NCI-H82 treated with DMSO at 0.1 percent for 48 hours (cell line): Measurements from ENCODE around the gene ZNF200.
"Not testable (repeated sequence)": the region's sequence is repeated elsewhere in the genome, so short reads cannot be mapped to it uniquely, and the experiment has no call there.

ENCODE experiments used
- DNase-seq: peaks from one replicate; lab custom pipeline; 2025; ENCODE audit not compliant: unreplicated experiment; lab: John Stamatoyannopoulos, UW

The ZNF200 gene

DNA sequence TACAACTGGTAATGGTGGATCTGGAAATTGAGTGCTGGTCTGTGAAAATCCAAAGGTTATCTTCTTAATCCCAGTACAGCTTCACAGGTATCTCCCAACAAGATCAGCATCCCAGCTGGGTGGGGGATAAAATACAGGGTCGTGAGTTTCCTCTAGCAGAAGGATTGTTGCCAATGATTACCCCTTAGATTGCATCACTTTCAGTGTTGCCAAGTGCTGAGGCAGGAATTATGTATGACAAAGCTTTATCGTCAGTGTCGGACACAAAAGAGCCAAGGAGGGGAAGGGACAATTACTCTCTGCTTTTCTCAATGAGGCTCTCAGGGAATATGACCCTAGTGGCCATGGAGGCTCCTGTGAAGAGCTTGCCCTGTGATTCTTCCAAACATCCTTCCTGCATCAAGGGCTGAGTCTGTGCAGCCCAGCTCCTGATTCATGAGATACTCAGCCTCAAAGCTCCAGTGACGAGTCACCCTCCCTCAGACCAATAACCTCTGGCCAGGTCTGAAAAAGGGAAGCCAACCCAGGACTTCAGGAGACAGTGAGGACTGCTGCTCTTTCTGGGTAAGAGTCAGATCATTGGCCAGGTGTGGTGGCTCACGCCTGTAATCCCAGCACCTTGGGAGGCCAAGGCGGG lies 31.9 kb downstream of the ZNF200 start:
- DNase-seq = no peak

DNA sequence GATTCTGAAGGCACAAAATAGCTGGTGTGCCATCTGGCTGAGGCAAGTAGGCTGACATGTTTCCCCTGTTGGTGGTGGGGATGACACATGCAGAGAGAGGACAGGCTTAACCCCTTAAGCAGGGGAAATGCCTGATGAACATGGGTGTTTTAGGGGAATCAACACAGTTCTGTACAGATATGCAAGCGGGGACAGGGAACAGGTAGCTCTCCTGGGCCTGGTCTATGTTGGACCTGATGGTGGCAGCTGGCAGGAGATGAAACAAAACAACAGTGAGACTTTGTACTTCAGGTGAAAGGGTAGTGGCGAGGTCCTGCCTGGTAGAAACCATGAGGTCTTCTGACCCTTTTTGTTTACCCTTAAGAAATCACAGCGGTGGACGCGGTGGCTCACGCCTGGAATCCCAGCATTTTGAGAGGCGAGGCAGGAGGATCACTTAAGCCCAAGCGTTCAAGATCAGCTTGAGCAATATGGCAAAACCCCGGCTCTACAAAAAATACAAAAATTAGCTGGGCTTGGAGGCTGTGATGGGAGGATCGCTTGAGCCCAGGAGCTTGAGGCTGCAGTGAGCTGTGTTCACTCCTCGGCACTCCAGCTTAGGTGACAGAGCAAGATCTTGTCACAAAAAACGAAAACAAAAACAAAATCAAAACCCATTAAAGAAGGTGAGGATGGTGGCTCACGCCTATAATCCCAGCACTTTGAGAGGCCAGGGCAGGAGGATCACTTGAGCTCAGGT lies 36.5 kb downstream of the ZNF200 start:
- DNase-seq = no peak

DNA sequence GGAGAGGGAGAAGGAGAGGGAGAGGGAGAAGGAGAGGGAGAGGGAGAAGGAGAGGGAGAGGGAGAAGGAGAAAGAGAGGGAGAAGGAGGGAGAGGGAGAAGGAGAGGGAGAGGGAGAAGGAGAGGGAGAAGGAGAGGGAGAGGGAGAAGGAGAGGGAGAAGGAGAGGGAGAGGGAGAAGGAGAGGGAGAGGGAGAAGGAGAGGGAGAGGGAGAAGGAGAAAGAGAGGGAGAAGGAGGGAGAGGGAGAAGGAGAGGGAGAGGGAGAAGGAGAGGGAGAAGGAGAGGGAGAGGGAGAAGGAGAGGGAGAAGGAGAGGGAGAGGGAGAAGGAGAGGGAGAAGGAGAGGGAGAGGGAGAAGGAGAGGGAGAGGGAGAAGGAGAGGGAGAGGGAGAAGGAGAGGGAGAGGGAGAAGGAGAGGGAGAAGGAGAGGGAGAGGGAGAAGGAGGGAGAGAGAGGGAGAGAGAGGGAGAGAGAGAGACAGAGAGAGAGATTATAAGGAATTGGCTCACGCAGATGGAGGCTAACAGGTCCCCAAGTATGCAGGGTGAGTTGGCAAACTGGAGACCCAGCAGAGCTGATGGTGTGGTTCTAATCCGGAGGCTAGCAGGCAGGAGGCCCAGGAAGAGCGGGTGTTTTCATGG lies 37.1 kb downstream of the ZNF200 start:
- not testable (repeated sequence) for DNase-seq

DNA sequence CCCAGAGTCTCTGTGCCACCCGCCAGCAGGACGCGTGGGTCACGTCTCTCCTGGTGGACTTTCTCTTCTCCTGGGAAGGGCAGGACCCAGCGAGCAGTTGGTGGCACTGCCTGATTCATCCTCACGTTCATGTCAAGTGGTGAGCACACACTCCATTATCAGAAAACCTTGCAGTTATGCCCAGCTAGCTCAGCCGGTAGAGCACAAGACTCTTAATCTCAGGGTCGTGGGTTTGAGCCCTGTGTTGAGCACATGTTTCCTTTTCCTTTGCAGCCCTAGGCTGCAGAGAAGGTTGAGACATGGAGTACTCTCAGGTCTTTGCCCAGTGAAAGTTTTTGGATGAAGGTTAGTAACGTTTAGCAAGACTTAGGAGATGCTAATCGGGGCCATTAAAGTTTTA lies 39.0 kb downstream of the ZNF200 start:
- DNase-seq = no peak

DNA sequence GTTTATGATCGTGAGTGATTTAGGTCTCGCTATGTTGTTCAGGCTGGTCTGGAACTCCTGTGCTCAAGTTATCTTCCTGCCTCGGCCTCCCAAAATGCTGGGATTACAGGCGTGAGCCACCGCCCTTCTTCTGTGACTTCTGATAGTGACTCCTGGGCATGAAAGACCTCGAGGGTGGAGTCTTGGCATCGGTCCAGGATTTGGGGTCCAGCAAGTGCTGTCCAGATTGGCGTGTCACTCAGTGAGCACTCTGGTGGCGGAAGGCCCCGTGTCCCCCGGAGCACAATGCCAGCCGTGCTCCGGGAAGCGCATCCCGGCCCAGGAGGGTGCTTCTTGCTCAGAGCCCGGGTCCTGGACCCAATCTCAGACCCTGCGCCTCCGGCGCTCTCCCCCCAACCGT lies 40.2 kb downstream of the ZNF200 start:
- no peak for DNase-seq

DNA sequence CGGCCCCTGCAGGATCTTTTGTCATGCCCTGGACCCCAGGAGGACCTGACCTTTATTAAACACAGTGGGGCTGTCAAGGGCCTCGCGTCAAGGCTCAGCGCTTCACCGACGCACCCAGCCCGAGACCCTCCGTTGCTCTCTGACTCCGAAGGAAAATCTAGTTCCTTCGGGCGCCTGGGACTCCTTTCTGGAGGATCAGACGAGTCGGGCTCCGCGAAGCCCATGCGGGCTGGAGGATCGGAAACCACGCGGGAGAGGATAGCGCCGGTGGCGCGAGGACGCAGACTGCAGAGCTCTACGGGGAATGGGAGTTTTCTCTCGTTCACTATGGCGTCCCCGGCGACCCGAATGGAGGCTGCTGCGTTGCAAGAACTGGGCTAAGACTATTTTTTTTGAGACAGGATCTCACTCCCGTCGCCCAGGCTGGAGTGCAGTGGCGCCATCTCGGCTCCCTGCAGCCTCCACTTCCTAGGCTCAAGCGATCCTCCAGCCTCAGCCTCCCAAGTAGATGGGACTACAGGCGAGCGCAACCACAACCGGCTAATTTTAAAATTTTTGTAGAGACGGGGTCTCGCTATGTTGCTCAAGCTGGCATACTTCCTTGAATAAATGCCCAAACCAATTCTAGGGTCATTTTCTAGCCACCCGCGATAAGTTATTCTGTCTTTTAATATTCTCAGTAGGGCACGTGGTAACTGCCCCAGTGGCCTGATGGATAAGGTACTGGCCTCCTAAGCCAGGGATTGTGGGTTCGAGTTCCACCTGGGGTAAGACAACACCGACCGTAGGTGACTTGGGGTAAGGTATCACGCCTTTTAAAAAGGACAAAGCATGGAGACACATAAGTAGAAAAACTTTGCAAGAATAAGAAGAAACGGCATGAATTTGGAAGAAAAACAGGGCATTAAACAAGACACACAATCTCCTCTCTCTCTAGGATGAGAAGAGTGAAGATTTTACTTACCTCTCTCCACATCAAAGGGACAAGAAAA lies 41.4 kb downstream of the ZNF200 start:
- DNase-seq = no peak

DNA sequence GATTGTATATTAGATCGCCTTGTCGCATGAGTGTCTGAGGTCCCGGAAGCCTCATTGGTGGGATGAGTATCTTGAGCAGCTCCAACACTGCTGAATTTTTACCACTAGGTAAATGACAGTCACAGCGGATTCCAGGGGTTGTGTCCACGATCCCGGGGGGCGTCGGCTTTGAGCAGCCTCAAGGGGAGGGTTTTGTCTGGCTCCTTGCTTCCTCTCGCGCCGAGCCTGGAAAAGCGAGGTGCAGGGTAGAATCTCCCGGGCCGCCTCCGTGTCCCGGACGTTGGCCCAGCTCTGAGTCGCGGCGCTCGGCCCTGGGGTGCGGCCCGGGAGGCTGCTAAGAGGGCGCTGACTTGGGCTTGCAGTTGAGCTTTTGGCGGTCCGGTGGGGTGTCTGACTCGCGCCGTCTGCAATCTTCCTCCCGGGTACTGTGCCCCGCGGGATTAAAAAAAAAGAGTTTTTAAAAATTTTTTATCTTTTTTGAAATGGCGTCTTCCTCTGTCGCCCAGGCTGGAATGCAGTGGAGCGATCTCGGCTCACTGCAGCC lies 42.4 kb downstream of the ZNF200 start:
- no peak for DNase-seq

DNA sequence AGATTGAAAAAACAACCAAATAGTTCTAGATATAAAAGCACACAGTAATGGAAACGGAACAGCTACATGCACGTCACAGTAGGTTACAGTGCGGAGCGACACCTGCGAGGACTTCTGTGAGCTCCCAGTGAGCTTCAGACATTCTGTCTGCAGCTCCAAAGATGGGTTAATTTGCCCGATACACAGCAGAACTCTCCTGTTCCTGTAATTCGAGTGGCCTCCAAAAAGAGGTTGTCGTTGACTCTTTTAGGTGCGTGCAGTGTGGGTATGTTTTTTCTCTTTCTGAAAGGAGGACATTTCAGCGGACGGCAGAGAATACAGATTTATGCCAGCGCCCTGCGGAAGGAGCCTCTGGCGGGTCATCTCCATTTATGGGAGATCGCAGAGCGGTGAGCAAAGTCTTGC lies 44.0 kb downstream of the ZNF200 start:
- no peak for DNase-seq

DNA sequence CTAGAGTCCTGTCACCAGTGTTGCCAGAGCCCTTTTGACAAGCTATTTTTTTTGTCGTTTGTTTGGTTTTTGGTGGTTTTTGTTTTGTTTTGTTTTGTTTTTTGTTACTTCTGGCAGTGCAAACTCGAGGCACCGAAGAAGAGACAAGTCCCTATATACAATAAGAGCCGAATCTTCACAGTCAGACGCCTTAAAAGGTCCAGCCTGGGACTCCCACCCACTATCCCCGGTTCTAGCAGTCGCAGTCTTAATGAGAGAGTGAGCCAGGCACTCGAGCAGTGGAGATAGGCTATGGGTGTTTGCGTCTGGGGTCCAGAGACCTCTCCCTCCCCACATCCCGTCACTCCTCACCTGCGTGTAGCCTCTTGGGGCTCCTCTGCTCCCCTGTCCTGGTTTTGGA lies 45.1 kb downstream of the ZNF200 start:
- no peak for DNase-seq

DNA sequence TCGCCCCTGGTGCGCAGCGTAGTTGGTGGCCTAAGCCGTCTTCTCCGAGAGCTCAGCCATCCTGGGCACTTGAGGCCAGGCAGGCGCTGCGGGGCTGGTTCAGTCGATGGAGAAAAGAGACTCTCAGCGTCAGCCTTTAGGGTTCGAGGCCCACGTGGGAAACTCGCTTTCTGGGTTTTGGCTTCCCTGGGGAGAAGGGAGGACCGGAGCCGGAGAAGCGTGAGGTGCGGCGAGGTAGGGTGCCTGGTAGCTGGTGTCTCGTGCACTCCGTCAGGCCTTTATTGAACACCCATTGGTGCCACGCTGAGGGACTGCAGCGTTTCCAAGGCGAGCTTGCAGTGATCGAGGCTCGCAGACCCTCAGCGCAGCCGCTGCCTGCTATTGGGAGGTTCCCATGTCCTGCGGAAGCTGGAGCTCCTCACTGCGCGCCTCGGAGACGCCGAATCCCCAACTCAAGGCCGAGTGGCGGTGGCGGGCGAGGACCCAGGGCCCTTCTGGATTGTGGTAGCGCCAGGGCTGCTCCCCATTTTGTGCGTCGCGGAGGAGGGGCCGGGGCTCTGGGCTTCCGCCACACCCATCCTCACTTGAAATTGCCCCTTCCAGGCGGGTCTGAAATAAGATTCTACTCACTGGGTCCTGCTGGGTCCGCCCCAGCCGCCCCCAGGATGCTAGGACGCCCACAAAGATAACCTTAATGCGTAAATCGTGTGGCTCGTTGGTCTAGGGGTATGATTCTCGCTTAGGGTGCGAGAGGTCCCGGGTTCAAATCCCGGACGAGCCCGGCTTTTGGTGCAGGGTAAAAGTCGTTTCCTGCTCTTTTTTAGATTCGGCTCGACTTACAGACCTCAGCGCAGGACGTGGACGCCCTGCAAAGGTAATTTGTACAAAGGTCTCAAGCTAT lies 45.8 kb downstream of the ZNF200 start:
- peak; percentile 37 for DNase-seq

DNA sequence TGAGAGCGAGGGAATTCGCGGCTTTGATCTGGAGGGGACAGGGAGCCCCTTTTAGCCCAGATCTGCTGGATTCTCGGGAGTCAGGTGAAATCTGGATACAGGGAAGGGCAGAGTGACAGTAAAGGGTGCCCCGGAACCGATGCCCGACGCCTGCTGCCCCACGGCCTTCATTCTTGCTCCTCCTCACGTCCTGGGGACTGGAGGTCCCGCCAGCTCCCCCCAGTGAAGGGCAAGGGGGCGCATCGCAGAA lies 46.4 kb downstream of the ZNF200 start:
- DNase-seq = no peak

DNA sequence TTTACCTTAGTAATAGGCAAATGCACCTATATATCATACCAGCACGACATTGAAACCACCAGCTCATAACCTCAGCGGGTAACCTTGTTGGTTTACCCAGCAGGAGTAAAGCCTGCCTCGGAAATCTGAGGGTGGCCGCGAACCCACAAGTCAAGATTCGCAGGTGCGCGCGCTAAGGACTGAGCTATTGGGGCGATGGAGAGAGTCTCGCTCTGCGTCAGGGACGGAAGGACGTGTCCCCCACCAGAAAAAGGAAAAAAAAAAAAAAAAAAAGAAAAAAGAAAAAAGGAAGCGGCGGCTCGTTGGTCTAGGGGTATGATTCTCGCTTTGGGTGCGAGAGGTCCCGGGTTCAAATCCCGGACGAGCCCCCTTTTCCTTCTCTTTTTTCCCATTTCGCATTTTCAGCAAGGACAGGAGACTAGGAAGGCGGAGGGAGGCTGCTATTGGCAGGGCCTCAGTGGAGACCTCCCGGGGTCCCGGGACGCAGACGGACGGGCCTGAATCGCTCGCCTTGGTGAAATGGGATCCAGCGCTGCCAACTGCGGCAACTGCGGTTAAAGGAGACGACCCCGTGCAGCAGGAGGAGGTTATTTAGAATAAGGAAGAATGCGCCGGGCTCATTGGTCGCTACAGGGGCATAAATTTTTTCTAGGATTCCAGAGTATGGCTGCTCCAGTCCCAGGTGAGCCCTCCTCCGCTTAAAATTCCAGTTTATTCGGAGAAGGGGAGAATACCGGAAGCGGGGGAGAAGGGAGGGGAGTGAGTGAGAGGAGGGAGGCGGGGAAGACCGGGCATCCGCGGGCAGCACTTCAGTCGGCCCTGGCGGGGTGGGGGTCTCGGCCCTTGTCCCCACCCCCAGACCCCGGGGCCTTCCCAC lies 46.9 kb downstream of the ZNF200 start, which contains the start of gene OR1F1:
TSS of gene OR1F1 (plus strand) at position 407 of the 877 bp plus-strand sequence.
- no peak for DNase-seq

DNA sequence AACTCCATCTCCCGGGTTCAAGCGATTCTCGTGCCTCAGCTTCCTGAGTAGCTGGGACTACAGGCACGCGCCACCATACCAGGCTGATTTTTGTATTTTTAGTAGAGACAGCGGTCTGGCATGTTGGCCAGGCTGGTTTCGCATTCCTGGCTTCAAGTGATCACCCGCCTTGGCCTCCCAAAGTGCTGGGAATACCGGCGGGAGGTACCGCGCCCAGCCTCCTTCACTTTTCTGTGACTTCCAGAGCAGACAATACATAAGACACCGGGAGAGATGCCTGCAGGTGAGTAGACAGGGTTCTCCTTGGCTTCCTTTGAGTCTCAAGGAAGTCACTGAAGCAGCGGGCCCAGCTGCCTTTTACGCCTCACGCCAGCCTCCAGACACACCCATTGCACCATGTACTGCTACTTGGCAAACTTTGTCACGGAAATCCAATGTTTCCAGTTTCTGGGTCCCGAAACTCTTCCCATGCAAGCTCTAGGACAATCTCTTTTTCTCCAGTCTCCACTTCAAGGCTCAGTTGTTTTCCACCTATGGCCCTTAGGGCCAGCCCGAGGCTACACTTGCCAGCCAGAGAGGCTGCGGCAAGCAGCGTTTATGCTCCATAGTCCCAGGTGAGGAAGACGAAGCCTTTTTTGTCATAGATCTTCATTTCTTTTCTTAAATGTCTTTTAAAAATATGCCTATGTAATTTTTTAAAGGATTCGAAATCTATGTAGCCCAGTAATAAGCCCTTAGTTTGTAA lies 47.8 kb downstream of the ZNF200 start:
- DNase-seq = no peak

DNA sequence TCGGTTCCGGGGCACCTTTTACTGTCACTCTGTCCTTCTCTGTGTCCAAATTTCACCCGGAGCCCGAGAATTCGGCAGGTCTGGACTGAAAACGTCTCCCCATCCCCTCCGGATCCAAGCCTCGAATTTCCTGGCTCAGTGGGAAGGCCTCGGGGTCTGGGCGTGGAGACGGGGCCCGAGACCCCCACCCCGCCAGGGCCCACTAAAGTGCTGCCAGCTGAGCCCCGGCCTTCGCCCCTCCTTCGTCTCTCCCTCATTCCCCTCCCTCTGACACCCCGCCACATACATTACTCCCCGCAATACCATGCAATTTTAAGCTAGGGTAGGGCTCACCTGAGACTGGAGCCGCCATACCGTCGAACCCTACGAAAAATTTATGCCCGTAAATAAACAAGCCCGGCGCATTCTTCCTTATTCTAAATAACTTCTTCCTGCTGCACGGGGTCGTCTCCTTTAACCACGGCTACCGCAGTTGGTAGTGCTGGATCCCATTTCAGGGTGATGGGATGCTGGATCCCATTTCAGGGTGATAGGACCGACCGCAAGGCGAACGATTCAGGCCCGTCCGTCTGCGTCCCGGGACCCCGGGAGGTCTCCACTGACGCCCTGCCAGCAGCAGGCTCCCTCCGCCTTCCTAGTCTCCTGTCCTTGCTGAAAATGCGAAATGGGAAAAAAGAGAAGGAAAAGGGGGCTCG lies 51.4 kb downstream of the ZNF200 start:
- DNase-seq = no peak

DNA sequence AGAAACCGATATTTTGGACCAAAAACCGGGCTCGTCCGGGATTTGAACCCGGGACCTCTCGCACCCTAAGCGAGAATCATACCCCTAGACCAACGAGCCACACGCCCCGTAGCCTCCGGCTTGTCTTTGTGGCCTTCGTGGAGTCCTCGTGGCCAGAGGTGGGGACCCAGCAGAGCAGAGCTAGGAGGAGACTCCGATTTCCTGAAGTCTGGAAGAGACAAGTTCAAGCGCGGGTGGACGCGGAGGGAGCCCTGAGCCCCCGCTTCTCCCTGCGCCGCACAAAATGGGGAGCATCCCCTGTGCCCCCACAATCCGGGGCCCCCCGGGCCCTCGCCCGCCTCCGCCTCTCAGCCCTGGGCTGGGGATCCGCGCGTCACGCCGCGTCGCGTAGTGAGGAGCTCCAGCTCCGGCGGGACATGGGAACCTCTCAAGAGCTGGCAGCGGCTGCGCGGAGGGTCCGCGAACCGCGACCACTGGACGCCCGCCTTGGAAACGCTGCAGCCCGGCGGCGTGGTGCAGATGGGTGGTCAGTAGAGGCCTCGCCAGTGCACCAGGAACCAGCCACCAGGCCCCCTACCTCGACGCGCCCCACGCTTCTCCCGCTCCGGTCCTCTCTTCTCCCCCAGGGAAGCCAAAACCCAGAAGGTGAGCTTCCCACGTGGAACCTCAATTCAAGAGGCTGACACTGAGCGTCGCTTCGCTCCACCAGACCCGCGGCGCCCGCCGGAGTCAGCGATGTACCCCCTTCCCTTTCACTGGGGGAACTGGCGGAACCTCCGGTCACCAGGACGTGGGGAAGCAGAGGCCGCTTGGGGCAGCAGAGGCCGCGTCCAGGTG lies 52.1 kb downstream of the ZNF200 start:
- DNase-seq = no peak

DNA sequence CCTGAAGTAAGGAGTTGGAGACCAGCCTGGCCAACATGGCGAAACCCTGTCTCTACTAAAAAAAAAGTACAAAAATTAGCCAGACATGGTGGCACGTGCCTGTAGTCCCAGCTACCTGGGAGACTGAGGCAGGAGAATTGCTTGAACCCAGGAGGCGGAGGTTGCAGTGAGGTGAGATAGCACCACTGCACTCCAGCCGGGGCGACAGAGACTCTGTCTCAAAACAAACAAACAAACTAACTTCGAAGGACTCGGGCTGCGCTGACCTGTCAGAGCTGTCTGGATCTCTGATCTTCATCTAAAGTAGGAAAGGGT lies 52.7 kb downstream of the ZNF200 start:
- DNase-seq = not testable (repeated sequence)

DNA sequence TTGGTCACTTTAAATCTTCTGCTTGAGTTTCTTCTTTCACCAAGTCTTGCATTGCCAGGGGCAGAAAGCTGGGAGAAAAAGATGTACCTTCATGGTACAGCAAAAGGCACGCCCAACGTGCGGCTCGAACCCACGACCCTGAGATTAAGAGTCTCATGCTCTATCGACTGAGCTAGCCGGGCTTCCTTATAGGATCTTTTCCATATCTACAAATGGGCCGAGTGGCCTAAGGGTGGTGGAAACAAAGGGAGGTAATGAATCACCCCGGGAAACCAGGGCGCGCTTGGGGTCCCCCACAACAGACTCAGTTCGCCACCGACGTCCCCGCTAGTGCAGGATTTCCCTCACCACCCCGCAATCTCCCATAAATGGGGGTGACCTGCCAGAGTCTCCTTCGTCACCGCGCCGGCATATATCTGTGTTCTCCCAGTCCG lies 54.5 kb downstream of the ZNF200 start:
- no peak for DNase-seq
